Measurements from ENCODE around the gene CERS6.

CERS6 gene

GRCh38 chr2:168730344-168730743, 274.3 kb downstream of the CERS6 start:
- peak; percentile 42 for DNase-seq (ENCODE audit: low read depth, low spot score)

GRCh38 chr2:168731002-168731401, 274.9 kb downstream of the CERS6 start:
- DNase-seq (ENCODE audit: low read depth, low spot score): peak; percentile 37

- DNase-seq (ENCODE audit: low read depth, low spot score): peak; percentile 29
Observed at GRCh38 chr2:168731616-168732015, 275.5 kb downstream of the CERS6 start.

- DNase-seq (ENCODE audit: low read depth, low spot score): no peak
Observed at GRCh38 chr2:168732100-168732499, 276.0 kb downstream of the CERS6 start.

GRCh38 chr2:168732506-168732905, 276.4 kb downstream of the CERS6 start:
- no peak for DNase-seq (ENCODE audit: low read depth, low spot score)

GRCh38 chr2:168734199-168734760, 278.2 kb downstream of the CERS6 start:
- no peak for DNase-seq (ENCODE audit: low read depth, low spot score)

- no peak for DNase-seq (ENCODE audit: low read depth, low spot score)
Observed at GRCh38 chr2:168736649-168737445, 280.8 kb downstream of the CERS6 start.

- DNase-seq (ENCODE audit: low read depth, low spot score): no peak
Observed at GRCh38 chr2:168738062-168738461, 282.0 kb downstream of the CERS6 start.

- no peak for DNase-seq (ENCODE audit: low read depth, low spot score)
Observed at GRCh38 chr2:168740360-168740759, 284.3 kb downstream of the CERS6 start.

GRCh38 chr2:168740788-168741187, 284.7 kb downstream of the CERS6 start:
- no peak for DNase-seq (ENCODE audit: low read depth, low spot score)

GRCh38 chr2:168742258-168742932, 286.3 kb downstream of the CERS6 start:
- no peak for DNase-seq (ENCODE audit: low read depth, low spot score)

- no peak for DNase-seq (ENCODE audit: low read depth, low spot score)
Observed at GRCh38 chr2:168744844-168745243, 288.8 kb downstream of the CERS6 start.

GRCh38 chr2:168748461-168748860, 292.4 kb downstream of the CERS6 start:
- peak; percentile 12 for DNase-seq (ENCODE audit: low read depth, low spot score)

GRCh38 chr2:168749297-168749696, 293.2 kb downstream of the CERS6 start:
- DNase-seq (ENCODE audit: low read depth, low spot score): no peak

GRCh38 chr2:168751104-168751740, 295.1 kb downstream of the CERS6 start:
- DNase-seq (ENCODE audit: low read depth, low spot score): no peak

GRCh38 chr2:168752361-168752760, 296.3 kb downstream of the CERS6 start:
- no peak for DNase-seq (ENCODE audit: low read depth, low spot score)

GRCh38 chr2:168753765-168754329, 297.8 kb downstream of the CERS6 start:
- DNase-seq (ENCODE audit: low read depth, low spot score): no peak

- no peak for DNase-seq (ENCODE audit: low read depth, low spot score)
Observed at GRCh38 chr2:168757223-168757622, 301.2 kb downstream of the CERS6 start.

GRCh38 chr2:168758970-168759820, 303.1 kb downstream of the CERS6 start:
- peak; percentile 66 for DNase-seq (ENCODE audit: low read depth, low spot score)

GRCh38 chr2:168765401-168765800, 309.3 kb downstream of the CERS6 start:
- no peak for DNase-seq (ENCODE audit: low read depth, low spot score)

GRCh38 chr2:168766600-168766999, 310.5 kb downstream of the CERS6 start:
- DNase-seq (ENCODE audit: low read depth, low spot score): no peak
